ENCODE data around the gene KCNQ1. TPM values are rescaled to one million over a fixed set of nuclear protein-coding genes. Genes with fewer than 3 reads are reported as not detected.

The KCNQ1 gene
- total RNA-seq, 1 experiment from 2014 or later = 10.7 TPM

DNA sequence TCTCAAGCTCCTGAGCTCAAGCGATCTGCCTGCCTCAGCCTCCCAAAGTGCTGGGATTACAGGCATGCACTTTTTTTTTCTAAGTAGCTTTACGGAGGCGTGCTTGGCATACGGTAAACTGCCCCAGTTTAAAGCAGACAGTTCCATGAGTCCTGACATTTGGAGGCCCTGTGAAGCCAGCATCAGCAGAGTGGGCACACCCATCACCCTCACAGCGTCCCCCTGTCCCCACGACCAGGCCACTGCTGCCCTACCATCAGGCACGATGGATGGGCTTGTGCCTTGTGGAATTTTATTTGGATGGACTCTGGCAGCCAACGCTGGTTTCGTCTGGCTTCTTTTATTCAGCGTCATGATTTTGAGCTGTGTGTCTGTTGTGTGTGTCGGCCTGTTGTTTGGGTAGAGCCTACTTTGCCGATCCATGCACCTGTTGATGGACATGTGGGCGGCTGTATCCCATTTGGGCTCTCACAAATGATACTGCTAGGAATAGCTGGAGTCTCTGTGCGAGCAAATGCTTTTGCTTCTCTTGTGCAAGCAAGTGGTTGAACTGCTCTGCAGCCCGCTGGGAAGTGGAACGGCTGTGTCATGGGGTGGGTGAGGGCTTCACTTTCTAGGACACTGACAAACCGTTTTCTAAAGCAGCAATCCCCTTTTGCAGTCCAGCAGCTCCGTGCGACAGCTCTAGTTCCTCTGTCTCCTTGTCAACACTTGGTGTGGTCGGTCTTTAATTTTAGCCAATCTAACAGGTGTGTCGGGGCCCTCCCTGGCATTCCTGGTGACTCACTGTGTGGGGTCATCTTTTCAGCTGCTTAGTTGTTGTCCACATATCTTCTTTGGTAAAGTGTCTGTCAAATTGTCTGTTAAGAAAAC is 23.8 kb downstream of the KCNQ1 start:
- H3K4me1 ChIP-seq (ENCODE audit: control insufficient read depth in 1 of 2, insufficient read depth in 2 of 2, low read length in 2 of 2) = peaks cover 5% of the 10 kb centered on the region in 2 experiments
- no peak overlapping the region for H3K9ac ChIP-seq (ENCODE audit: low read length)
- no peak overlapping the region for H3K4me2 ChIP-seq (ENCODE audit: low read length)
- H3K4me3 ChIP-seq (replicated peaks in 1 of 2; ENCODE audit: low read depth in 1 of 2, low read length in 2 of 2) = no peak overlapping the region
- H2AFZ ChIP-seq (ENCODE audit: low read depth, low read length, poor library complexity, severe bottlenecking) = no peak overlapping the region
- H3K79me2 ChIP-seq (ENCODE audit: insufficient read depth, low read length) = no peaks in the 10 kb centered on the region
- no peak overlapping the region for H3K27ac ChIP-seq (ENCODE audit: low read depth, low read length)
- TF ChIP-seq, protein P1, sequence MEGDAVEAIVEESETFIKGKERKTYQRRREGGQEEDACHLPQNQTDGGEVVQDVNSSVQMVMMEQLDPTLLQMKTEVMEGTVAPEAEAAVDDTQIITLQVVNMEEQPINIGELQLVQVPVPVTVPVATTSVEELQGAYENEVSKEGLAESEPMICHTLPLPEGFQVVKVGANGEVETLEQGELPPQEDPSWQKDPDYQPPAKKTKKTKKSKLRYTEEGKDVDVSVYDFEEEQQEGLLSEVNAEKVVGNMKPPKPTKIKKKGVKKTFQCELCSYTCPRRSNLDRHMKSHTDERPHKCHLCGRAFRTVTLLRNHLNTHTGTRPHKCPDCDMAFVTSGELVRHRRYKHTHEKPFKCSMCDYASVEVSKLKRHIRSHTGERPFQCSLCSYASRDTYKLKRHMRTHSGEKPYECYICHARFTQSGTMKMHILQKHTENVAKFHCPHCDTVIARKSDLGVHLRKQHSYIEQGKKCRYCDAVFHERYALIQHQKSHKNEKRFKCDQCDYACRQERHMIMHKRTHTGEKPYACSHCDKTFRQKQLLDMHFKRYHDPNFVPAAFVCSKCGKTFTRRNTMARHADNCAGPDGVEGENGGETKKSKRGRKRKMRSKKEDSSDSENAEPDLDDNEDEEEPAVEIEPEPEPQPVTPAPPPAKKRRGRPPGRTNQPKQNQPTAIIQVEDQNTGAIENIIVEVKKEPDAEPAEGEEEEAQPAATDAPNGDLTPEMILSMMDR (IDR thresholded peaks at IDR 0.05 in 2 of 3, conservative IDR thresholded peaks at IDR 0.05 in 1 of 3; ENCODE audit: borderline replicate concordance in 1 of 3, insufficient read depth in 1 of 3, low read depth in 2 of 3, low read length in 2 of 3) = no peak
- no peak for TF ChIP-seq RAD21 (IDR thresholded peaks at IDR 0.05; ENCODE audit: low read depth)
- no peaks in the 10 kb centered on the region for H3K9me2 ChIP-seq (ENCODE audit: insufficient read depth)
- no TSS peak for BruUV-seq (replicated peaks)
- ATAC-seq = no peak
- ChIA-PET RAD21 (ENCODE audit: low non-redundant PET in 1 of 2, low total read pairs in 2 of 2, uncharacterized antibody in 2 of 2, unreplicated experiment in 2 of 2) (no interaction called here), CTCF (no interaction called here), POLR2A (no interaction called here)
- H3K36me3 ChIP-seq (ENCODE audit: control insufficient read depth in 1 of 2, insufficient read depth in 2 of 2, low read length in 2 of 2) = no peaks in the 10 kb centered on the region
- H3K9me3 ChIP-seq (ENCODE audit: control insufficient read depth in 1 of 2, insufficient read depth in 1 of 2, low read depth in 1 of 2, low read length in 2 of 2) = no peaks in the 10 kb centered on the region
- no peaks in the 10 kb centered on the region for H4K20me1 ChIP-seq (ENCODE audit: insufficient read depth)
- DNase-seq (ENCODE audit: low read depth, low spot score) = no peak
- H3K27me3 ChIP-seq (ENCODE audit: insufficient read depth, low read length) = no peaks in the 10 kb centered on the region
- intact Hi-C loops (cut with micrococcal nuclease) = no loop called here

DNA sequence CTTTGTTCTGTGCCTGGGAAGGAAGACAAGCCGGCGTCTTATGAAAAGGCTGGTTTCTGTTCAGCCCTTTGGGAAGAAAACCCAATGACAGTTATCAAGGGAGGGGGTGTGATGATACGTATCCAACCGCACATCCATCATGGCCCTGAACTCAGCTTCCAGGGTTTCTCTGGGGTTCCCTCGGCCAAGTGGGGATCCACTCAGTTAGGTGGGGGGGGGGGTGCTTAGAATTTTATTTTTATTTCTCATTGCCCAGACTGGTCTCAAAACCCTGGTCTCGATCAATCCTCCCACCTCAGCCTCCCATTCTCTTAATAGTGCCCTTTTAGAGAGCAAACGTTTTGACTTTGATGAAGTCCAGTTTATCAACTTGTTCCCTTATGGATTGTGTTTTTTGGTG is 25.7 kb downstream of the KCNQ1 start:
- H3K27ac ChIP-seq (ENCODE audit: low read depth, low read length) = no peak overlapping the region

More for the DNA sequence above, 25.7 kb downstream of the KCNQ1 start:
- Histone ChIP-seq H4K20me1 (ENCODE audit: insufficient read depth) (no peaks in the 10 kb centered on the region), H3K4me2 (ENCODE audit: low read length) (no peak overlapping the region), H3K4me1 (ENCODE audit: control insufficient read depth in 1 of 2, insufficient read depth in 2 of 2, low read length in 2 of 2) (no peaks in the 10 kb centered on the region), H3K9ac (ENCODE audit: low read length) (no peak overlapping the region), H3K36me3 (ENCODE audit: control insufficient read depth in 1 of 2, insufficient read depth in 2 of 2, low read length in 2 of 2) (no peaks in the 10 kb centered on the region), H3K27me3 (ENCODE audit: insufficient read depth, low read length) (no peaks in the 10 kb centered on the region), H3K4me3 (replicated peaks in 1 of 2; ENCODE audit: low read depth in 1 of 2, low read length in 2 of 2) (no peak overlapping the region), H3K9me3 (ENCODE audit: control insufficient read depth in 1 of 2, insufficient read depth in 1 of 2, low read depth in 1 of 2, low read length in 2 of 2) (no peaks in the 10 kb centered on the region), H2AFZ (ENCODE audit: low read depth, low read length, poor library complexity, severe bottlenecking) (no peak overlapping the region), H3K79me2 (ENCODE audit: insufficient read depth, low read length) (no peaks in the 10 kb centered on the region), H3K9me2 (ENCODE audit: insufficient read depth) (no peaks in the 10 kb centered on the region)
- no peak for TF ChIP-seq JUND (IDR thresholded peaks at IDR 0.05)
- TF ChIP-seq, protein P2, sequence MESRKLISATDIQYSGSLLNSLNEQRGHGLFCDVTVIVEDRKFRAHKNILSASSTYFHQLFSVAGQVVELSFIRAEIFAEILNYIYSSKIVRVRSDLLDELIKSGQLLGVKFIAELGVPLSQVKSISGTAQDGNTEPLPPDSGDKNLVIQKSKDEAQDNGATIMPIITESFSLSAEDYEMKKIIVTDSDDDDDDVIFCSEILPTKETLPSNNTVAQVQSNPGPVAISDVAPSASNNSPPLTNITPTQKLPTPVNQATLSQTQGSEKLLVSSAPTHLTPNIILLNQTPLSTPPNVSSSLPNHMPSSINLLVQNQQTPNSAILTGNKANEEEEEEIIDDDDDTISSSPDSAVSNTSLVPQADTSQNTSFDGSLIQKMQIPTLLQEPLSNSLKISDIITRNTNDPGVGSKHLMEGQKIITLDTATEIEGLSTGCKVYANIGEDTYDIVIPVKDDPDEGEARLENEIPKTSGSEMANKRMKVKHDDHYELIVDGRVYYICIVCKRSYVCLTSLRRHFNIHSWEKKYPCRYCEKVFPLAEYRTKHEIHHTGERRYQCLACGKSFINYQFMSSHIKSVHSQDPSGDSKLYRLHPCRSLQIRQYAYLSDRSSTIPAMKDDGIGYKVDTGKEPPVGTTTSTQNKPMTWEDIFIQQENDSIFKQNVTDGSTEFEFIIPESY (IDR thresholded peaks at IDR 0.05; ENCODE audit: extremely low read depth, insufficient replicate concordance, low read length) = no peak
- no peak for TF ChIP-seq ZNF274 (IDR thresholded peaks at IDR 0.05; ENCODE audit: low read depth, low read length)
- TF ChIP-seq, protein P3, sequence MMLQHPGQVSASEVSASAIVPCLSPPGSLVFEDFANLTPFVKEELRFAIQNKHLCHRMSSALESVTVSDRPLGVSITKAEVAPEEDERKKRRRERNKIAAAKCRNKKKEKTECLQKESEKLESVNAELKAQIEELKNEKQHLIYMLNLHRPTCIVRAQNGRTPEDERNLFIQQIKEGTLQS (IDR thresholded peaks at IDR 0.05) = no peak
- no peak for TF ChIP-seq EZH2 (IDR thresholded peaks at IDR 0.05)
- TF ChIP-seq EGR1 (IDR thresholded peaks at IDR 0.05; ENCODE audit: low read depth) = no peak
- no peak for TF ChIP-seq POLR2AphosphoS5 (IDR thresholded peaks at IDR 0.05; ENCODE audit: low read depth, low read length)
- TF ChIP-seq EZH2phosphoT487 (IDR thresholded peaks at IDR 0.05; ENCODE audit: borderline replicate concordance) = no peak
- TF ChIP-seq POLR2A (IDR thresholded peaks at IDR 0.05; ENCODE audit: borderline replicate concordance, extremely low read depth, insufficient read depth, insufficient read length) = no peak
- no peak for TF ChIP-seq ZFX (IDR thresholded peaks at IDR 0.05)
- ChIA-PET POLR2A (no interaction called here), RAD21 (ENCODE audit: low non-redundant PET in 1 of 2, low total read pairs in 2 of 2, uncharacterized antibody in 2 of 2, unreplicated experiment in 2 of 2) (no interaction called here), CTCF (no interaction called here)
- intact Hi-C loops (cut with micrococcal nuclease) = no loop called here
- DNase-seq (ENCODE audit: low read depth, low spot score) = no peak
- no peak for ATAC-seq
- BruUV-seq (replicated peaks) = no TSS peak
